Neuronal stem cell (in vitro differentiated cells): ENCODE data around the gene DENR.

ENCODE experiments used
- DNase-seq: peaks from one replicate; pipeline ENCODE4 v3.0.0-alpha.2; 2013; ENCODE audit warnings: low spot score
- H2AFZ ChIP-seq: one replicate; pipeline ENCODE4 v1.6.1; 2013; ENCODE audit warnings: mild to moderate bottlenecking, low read length, inconsistent platforms
- H2AK5ac ChIP-seq: 2 replicates; pipeline ENCODE4 v1.6.1; 2013; ENCODE audit warnings: low read depth, mild to moderate bottlenecking, inconsistent platforms, low read length, moderate library complexity, mixed read lengths
- H2BK120ac ChIP-seq: 2 replicates; pipeline ENCODE4 v1.6.1; 2013; ENCODE audit warnings: low read depth, mild to moderate bottlenecking, inconsistent platforms, low read length, moderate library complexity, mixed read lengths
- H2BK12ac ChIP-seq: one replicate; pipeline ENCODE4 v1.6.1; 2013; ENCODE audit warnings: low read length, inconsistent platforms
- H2BK15ac ChIP-seq: 2 replicates; pipeline ENCODE4 v1.6.1; 2013; ENCODE audit warnings: mild to moderate bottlenecking, low read length, inconsistent platforms, mixed read lengths
- H2BK5ac ChIP-seq: one replicate; pipeline ENCODE4 v1.6.1; 2013; ENCODE audit warnings: inconsistent platforms, mild to moderate bottlenecking, low read length, moderate library complexity
- H3K14ac ChIP-seq: one replicate; pipeline ENCODE4 v1.6.1; 2013; ENCODE audit warnings: low read length, inconsistent platforms
- H3K18ac ChIP-seq: 2 replicates; pipeline ENCODE4 v1.6.1; 2013; ENCODE audit warnings: low read length, inconsistent platforms
- H3K23ac ChIP-seq: 2 replicates; pipeline ENCODE4 v1.6.1; 2013; ENCODE audit warnings: low read depth, mild to moderate bottlenecking, mixed read lengths, low read length, inconsistent platforms; ENCODE audit not compliant: poor library complexity
- H3K27ac ChIP-seq: replicated peaks from 3 replicates; pipeline ENCODE4 v1.5.1; 2013; ENCODE audit warnings: low read length, inconsistent platforms
- H3K27me3 ChIP-seq, 3 experiments: 2 replicates each; pipeline ENCODE4 v1.6.1; 2013; ENCODE audit warnings: low read length in 3 of 3, mild to moderate bottlenecking in 2 of 3, inconsistent platforms in 1 of 3, low read depth in 1 of 3, mixed read lengths in 1 of 3, moderate library complexity in 1 of 3; ENCODE audit not compliant: control insufficient read depth in 3 of 3, insufficient read depth in 3 of 3
- H3K36me3 ChIP-seq, 2 donors: replicated peaks in 1 of 2; 2 replicates each; pipeline ENCODE4 v1.6.1; 2013; ENCODE audit warnings: low read length in 2 of 2; ENCODE audit not compliant: control insufficient read depth in 2 of 2, insufficient read depth in 2 of 2
- H3K4ac ChIP-seq: 2 replicates; pipeline ENCODE4 v1.6.1; 2013; ENCODE audit warnings: inconsistent platforms, mild to moderate bottlenecking, low read length, moderate library complexity
- H3K4me1 ChIP-seq, 2 donors: 1 replicate in 1 of 2; 2 replicates in 1 of 2; pipeline ENCODE4 v1.6.1; 2013; ENCODE audit warnings: low read length in 2 of 2, low read depth in 1 of 2; ENCODE audit not compliant: control insufficient read depth in 2 of 2, insufficient read depth in 1 of 2
- H3K4me2 ChIP-seq: one replicate; pipeline ENCODE4 v1.6.1; 2013; ENCODE audit warnings: mild to moderate bottlenecking, low read length, inconsistent platforms; ENCODE audit not compliant: insufficient read depth, poor library complexity, severe bottlenecking
- H3K4me3 ChIP-seq, 2 donors: 2 replicates each; pipeline ENCODE4 v1.5.1; 2013; ENCODE audit warnings: low read length in 2 of 2, mild to moderate bottlenecking in 2 of 2, inconsistent platforms in 1 of 2, moderate library complexity in 1 of 2
- H3K79me1 ChIP-seq: one replicate; pipeline ENCODE4 v1.6.1; 2013; ENCODE audit warnings: low read depth, mild to moderate bottlenecking, inconsistent platforms, low read length, moderate library complexity
- H3K9ac ChIP-seq: one replicate; pipeline ENCODE4 v1.6.1; 2013; ENCODE audit warnings: mild to moderate bottlenecking, low read depth, low read length, inconsistent platforms; ENCODE audit not compliant: poor library complexity
- H3K9me3 ChIP-seq, 2 donors: replicated peaks in 1 of 2; 2 replicates each; pipeline versions ENCODE3 to v1.6.1; 2013; ENCODE audit warnings: low read length in 2 of 2, mild to moderate bottlenecking in 2 of 2, inconsistent platforms in 1 of 2, low read depth in 1 of 2, mixed read lengths in 1 of 2, moderate library complexity in 1 of 2; ENCODE audit not compliant: control insufficient read depth in 2 of 2, insufficient read depth in 1 of 2
- H4K8ac ChIP-seq: one replicate; pipeline ENCODE4 v1.6.1; 2013; ENCODE audit warnings: low read depth, mild to moderate bottlenecking, inconsistent platforms, low read length, moderate library complexity
- H4K91ac ChIP-seq: one replicate; pipeline ENCODE4 v1.6.1; 2013; ENCODE audit warnings: low read length, low read depth, mild to moderate bottlenecking, inconsistent platforms; ENCODE audit not compliant: poor library complexity
- WGBS, 2 donors: extraction: QIAGEN DNeasy Blood & Tissue Kit; methylation state at CpG; one replicate each; pipeline ENCODE4 v1.1.7; 2013; ENCODE audit warnings: missing lambda C conversion rate in 2 of 2, mixed read lengths in 1 of 2; ENCODE audit not compliant: insufficient read length in 2 of 2, insufficient replicate concordance in 1 of 2; ENCODE audit errors: extremely low coverage in 2 of 2; 5-methylcytosine and 5-hydroxymethylcytosine counted together

DENR gene

GRCh38 chr12:122740351-122740750 lies 12.3 kb upstream of the DENR start:
- Histone ChIP-seq H3K14ac (no peak overlapping the region), H3K4me2 (no peak overlapping the region), H3K18ac (no peak overlapping the region), H2BK15ac (no peak overlapping the region), H3K9ac (no peak overlapping the region), H3K27ac (no peak overlapping the region), H2BK120ac (no peak overlapping the region), H2BK12ac (no peak overlapping the region), H3K9me3 (no peaks in the 10 kb centered on the region), H3K27me3 (no peaks in the 10 kb centered on the region), H3K79me1 (no peaks in the 10 kb centered on the region), H3K4me1 (no peaks in the 10 kb centered on the region), H4K8ac (no peak overlapping the region), H3K4me3 (no peak overlapping the region), H2AFZ (peak overlapping the region; percentile 64), H3K4ac (no peak overlapping the region), H2BK5ac (no peak overlapping the region), H3K23ac (no peak overlapping the region), H3K36me3 (no peaks in the 10 kb centered on the region), H2AK5ac (no peak overlapping the region), H4K91ac (no peak overlapping the region)
- WGBS, 2 donors: no CpG with 5 or more reads among the region's 7 CpGs
- no peak for DNase-seq

GRCh38 chr12:122743895-122744525 lies 8.6 kb upstream of the DENR start:
- Histone ChIP-seq H2BK15ac (no peak overlapping the region), H2BK12ac (no peak overlapping the region), H3K4me1 (no peaks in the 10 kb centered on the region), H3K36me3 (no peaks in the 10 kb centered on the region), H4K8ac (no peak overlapping the region), H3K4ac (no peak overlapping the region), H3K14ac (no peak overlapping the region), H2AFZ (no peak overlapping the region), H3K9ac (no peak overlapping the region), H3K18ac (no peak overlapping the region), H2BK120ac (no peak overlapping the region), H2BK5ac (no peak overlapping the region), H4K91ac (no peak overlapping the region), H3K9me3 (no peaks in the 10 kb centered on the region), H3K23ac (no peak overlapping the region), H3K79me1 (no peaks in the 10 kb centered on the region), H3K27ac (no peak overlapping the region), H2AK5ac (no peak overlapping the region), H3K27me3 (no peaks in the 10 kb centered on the region), H3K4me2 (no peak overlapping the region), H3K4me3 (no peak overlapping the region)
- no peak for DNase-seq
- no CpG with 5 or more reads among the region's 7 CpGs for WGBS, 2 donors

- no peak overlapping the region for H3K14ac ChIP-seq
- WGBS, 2 donors: 100% methylated on average over 2 of the region's 9 CpGs; no CpG with 5 or more reads in 1 of the 2 donors
These were observed 5.1 kb upstream of the DENR start for GRCh38 chr12:122747224-122748135.

More at GRCh38 chr12:122747224-122748135, 5.1 kb upstream of the DENR start:
- Histone ChIP-seq H3K36me3 (no peaks in the 10 kb centered on the region), H3K4me1 (peaks cover 0 to 3% of the 10 kb centered on the region in 2 donors), H3K27ac (no peak overlapping the region), H3K23ac (no peak overlapping the region), H3K9me3 (no peaks in the 10 kb centered on the region), H3K79me1 (no peaks in the 10 kb centered on the region), H3K9ac (no peak overlapping the region), H3K4ac (no peak overlapping the region), H2BK15ac (no peak overlapping the region), H3K27me3 (no peaks in the 10 kb centered on the region), H2BK12ac (no peak overlapping the region), H4K8ac (no peak overlapping the region), H3K4me2 (no peak overlapping the region), H2BK5ac (no peak overlapping the region), H3K18ac (no peak overlapping the region), H2BK120ac (no peak overlapping the region), H4K91ac (no peak overlapping the region), H2AFZ (no peak overlapping the region), H3K4me3 (no peak overlapping the region), H2AK5ac (no peak overlapping the region)
- DNase-seq: no peak
